ENCODE measurements around the gene CR2. TPM values are rescaled to one million over a fixed set of nuclear protein-coding genes. Genes with fewer than 3 reads are reported as not detected.

The CR2 gene
- total RNA-seq, 1 donor from 2014 or later: not detected

DNA sequence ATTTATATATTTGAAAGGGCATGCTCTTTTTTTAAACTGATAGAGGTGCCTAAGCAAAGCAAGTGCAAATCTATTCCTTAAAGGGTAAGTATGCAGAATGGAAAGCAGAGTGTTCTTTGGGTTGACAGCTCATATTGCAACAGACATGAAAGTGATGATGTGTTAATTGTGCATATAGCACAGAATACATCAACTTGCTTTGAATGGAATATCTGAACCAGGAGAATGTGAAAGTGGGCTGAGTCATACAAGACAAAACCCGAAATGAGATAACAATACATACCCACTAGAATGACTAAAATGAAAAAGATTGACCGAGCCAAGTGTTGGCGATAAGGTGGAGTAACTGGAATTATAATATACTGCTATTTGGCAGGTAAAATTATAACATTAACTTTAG lies 46.2 kb downstream of the CR2 start:
- no peak for TF ChIP-seq CTCF (IDR thresholded peaks at IDR 0.05; ENCODE audit: insufficient read depth, low read length, severe bottlenecking)
- FAIRE-seq: no peak

DNA sequence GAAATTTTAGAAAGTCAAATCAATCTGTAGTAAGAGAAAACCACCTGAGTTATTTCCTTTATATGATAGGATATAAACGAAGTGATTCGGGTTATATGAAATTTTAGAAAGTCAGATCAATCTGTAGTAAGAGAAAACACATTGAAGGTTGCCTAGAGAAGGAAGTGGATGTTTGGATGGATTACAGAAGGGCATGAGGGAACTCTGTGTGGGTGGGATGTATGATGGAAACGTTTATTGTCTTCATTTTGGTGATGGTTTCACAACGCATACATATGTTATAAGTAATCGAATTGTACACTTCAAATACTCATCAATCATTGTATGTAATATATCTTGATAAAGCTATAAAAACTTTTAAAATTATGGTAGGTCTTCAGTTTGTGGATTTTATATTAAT lies 46.9 kb downstream of the CR2 start:
- DNase-seq (ENCODE audit: low read depth) (no peak), FAIRE-seq (no peak)
- no peaks in the 10 kb centered on the region for H3K36me3 ChIP-seq (ENCODE audit: control insufficient read depth, insufficient read depth, low read length)
- peaks cover 14% of the 10 kb centered on the region for H3K27me3 ChIP-seq (ENCODE audit: control insufficient read depth, insufficient read depth, low read length)
- no peak overlapping the region for H3K4me3 ChIP-seq (ENCODE audit: low read depth, low read length)
- TF ChIP-seq CTCF (IDR thresholded peaks at IDR 0.05; ENCODE audit: insufficient read depth, low read length, severe bottlenecking): no peak

More for the DNA sequence above, 46.2 kb downstream of the CR2 start:
- peak; percentile 54 for DNase-seq (ENCODE audit: low read depth)
- no peak overlapping the region for H3K4me3 ChIP-seq (ENCODE audit: low read depth, low read length)
- H3K36me3 ChIP-seq (ENCODE audit: control insufficient read depth, insufficient read depth, low read length): no peaks in the 10 kb centered on the region
- H3K27me3 ChIP-seq (ENCODE audit: control insufficient read depth, insufficient read depth, low read length): peaks cover 21% of the 10 kb centered on the region

- no peaks in the 10 kb centered on the region for H3K36me3 ChIP-seq (ENCODE audit: control insufficient read depth, insufficient read depth, low read length)
- no peak overlapping the region for H3K4me3 ChIP-seq (ENCODE audit: low read depth, low read length)
- DNase-seq (ENCODE audit: low read depth): no peak
- TF ChIP-seq CTCF (IDR thresholded peaks at IDR 0.05; ENCODE audit: insufficient read depth, low read length, severe bottlenecking): no peak
- no peak for FAIRE-seq
- H3K27me3 ChIP-seq (ENCODE audit: control insufficient read depth, insufficient read depth, low read length): peaks cover 9% of the 10 kb centered on the region
Measured at GRCh38 chr1:207502726-207503125, 48.6 kb downstream of the CR2 start.

DNA sequence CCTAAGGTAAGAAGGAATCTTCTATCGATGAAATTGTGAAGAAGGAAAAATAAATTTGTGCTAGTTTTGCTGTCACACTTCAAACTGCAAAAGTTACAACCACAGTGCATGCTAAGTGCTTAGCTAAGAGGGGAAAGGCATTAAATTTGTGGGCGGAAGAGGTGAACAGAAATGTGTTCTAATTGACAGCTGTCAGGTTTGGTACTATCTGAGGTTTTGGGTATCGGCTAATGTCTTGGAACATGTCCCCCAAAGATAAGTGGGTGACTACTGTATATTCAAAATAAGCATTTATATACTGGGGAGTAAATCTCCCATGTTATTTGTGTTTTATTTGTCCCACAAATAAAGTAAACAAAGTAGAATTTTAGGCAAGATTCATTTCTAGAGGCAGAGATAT lies 49.8 kb downstream of the CR2 start:
- FAIRE-seq (no peak), DNase-seq (ENCODE audit: low read depth) (no peak)
- Histone ChIP-seq H3K27me3 (ENCODE audit: control insufficient read depth, insufficient read depth, low read length) (peaks cover 6% of the 10 kb centered on the region), H3K4me3 (ENCODE audit: low read depth, low read length) (no peak overlapping the region), H3K36me3 (ENCODE audit: control insufficient read depth, insufficient read depth, low read length) (no peaks in the 10 kb centered on the region)
- no peak for TF ChIP-seq CTCF (IDR thresholded peaks at IDR 0.05; ENCODE audit: insufficient read depth, low read length, severe bottlenecking)

DNA sequence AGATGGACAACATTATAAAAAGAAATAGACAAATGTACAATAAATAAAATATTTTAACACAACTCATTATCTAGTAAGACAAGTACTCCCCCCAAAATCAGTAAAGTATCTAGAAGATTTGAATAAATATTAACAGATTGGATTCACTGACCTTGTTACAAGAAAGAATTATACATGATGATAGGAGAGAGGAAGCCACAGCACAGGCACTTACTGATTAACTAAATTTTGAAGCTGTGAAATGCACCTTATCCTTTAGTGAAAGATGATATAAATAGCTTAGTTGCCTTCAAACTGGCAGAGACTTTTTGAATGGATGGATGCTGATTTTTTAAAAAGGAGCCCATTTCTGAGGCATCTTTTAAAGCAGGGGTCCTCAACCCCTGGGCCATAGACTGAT lies 50.3 kb downstream of the CR2 start:
- FAIRE-seq: no peak

More for the DNA sequence above, 50.3 kb downstream of the CR2 start:
- no peak for DNase-seq (ENCODE audit: low read depth)
- TF ChIP-seq CTCF (IDR thresholded peaks at IDR 0.05; ENCODE audit: insufficient read depth, low read length, severe bottlenecking): no peak
- Histone ChIP-seq H3K4me3 (ENCODE audit: low read depth, low read length) (no peak overlapping the region), H3K36me3 (ENCODE audit: control insufficient read depth, insufficient read depth, low read length) (no peaks in the 10 kb centered on the region), H3K27me3 (ENCODE audit: control insufficient read depth, insufficient read depth, low read length) (peaks cover 6% of the 10 kb centered on the region)
